GM19351 (cell line): ENCODE measurements around the gene GALNS.

ENCODE experiments used
- ATAC-seq: cut with Tn5 transposase; IDR thresholded peaks from one replicate; pipeline ENCODE4 v1.9.1; 2021; ENCODE audit warnings: mild to moderate bottlenecking, moderate library complexity; ENCODE audit not compliant: unreplicated experiment

The GALNS gene

DNA sequence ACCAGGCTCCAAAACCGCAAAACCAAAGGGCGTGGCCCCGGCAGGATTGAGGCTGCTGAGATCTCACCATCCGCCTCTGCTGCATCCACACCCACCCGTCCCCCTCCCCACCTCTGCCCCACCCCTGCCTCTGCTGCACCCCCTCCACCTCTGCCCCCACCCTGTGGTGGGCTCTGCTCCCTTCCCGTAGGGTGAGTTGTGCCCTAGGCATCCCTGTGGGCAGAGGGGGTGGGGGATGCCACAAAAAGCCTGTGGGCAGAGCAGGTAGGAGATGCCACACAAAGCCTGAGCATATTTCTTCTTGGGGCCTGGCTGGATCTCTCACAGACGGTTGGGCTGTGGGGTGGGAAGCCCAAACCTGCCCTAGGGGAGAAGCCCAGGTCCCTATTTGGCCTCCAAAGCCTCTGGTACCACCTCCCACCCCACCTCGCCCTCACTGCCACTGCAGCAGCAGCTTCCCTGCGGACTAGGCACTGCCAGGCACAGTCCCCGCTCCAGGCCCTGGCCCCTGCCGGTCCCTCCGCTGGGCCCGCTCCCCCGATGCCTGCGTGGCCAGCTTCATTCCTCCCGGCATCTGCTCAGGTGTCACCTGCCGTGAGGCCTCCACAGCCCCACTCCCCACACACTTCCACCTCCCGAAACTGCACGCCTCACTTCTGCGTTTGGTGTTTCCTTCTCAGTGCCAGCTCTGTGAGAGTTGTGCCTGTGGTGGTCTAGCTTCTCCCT, 21.0 kb upstream of the GALNS start:
- ATAC-seq: no peak

DNA sequence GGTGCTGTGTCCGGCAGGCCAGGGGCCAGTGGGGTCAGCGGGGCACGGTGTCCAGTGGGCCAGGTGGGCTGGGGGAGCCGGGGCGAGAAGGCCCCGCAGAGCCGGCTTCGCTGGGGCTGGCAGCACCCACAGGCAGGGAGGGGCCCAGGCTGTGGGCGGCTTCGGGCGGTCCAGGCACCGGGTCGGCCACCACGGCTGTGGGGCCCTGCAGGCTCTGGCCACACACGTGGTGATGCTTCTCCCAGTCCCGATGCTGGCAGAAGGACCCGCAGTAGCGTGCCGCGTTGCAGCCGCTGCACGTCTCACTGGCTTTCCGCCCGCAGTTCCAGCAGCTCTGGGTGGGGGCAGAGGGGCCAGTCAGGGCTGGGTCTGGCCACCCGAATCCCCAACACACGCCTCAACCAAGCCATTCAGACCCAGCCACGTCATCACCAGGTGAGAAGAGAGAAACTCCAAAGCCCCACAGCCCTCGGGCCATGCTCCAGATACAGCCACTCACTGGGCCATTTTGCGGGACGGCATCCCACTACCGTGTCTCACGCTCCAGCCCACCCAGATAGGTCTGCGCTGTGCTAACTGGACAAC, 20.3 kb upstream of the GALNS start:
- ATAC-seq: no peak

DNA sequence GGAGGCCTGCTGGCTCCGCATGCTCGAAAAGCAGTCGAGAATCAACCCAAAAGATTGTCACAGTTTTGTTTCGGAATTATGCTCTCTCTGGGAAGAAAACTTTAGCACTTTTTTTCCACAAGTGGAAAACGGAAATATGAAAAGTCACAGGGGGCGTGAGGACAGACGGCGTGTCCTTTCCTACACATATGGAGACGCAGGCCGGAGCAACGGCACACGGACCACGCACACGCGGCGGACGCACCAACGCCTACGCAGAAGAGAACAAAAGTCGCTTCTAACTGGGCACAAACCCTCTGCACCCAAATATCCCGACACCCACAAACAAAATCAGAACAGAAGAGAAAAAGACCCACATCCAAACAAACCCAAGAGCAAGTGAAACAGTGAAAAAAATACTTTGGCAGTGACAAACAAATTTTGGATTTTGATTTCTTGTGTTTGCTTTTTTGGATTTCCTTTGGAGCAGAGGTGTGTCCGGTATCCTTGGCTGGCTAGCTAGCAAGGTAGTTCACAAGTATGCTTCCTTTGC, 19.0 kb upstream of the GALNS start:
- ATAC-seq: no peak

DNA sequence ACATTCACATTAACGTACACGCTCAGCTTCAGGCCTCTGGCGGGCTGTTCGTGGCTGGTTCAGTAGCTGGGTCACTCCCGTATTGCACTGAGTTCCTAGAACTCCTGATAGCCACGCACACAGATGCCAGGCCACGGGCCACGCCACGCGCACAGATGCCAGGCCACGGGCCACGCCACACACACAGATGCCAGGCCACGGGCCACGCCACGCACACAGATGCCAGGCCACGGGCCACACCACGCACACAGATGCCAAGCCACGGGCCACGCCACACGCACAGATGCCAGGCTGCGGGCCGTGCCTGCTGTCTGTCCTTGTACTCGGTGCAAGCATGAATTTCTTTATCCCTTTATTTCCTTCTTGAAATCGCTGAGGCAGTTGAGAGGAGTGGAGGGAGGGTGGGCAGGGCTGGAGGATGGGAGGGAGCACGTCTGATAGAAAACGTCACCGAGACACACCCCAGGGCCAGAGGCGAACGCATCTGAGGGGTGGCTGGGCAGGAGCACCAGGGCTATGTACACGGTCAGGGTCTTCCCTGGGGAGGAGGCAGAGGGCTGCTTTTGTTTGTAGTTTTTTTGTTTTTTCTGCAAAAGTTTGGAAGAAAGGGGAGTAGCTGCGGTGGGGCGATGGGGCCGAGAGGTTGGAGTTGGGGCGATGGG, 18.3 kb upstream of the GALNS start:
- ATAC-seq: no peak

GRCh38 chr16:88872650-88873331, 16.0 kb upstream of the GALNS start:
- no peak for ATAC-seq

- ATAC-seq: no peak
Observed at GRCh38 chr16:88871730-88872416, 15.1 kb upstream of the GALNS start.

DNA sequence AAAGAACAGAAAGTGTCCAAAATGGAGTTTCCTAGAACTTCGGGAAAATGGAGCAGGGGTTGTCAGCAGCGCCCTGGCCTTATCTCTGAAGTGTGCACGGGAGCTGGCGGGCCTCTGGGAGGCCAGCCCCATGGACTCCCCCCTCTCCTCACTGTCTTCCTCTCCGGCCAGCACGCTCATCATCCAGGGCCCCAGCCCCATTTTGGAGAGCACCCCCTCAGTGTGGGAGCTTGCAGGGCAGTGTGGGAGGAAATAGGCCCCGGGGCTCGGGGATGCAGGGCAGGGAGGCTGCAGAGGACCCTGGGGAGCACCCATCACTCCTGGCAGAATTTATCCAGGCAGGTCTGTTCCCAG, 14.6 kb upstream of the GALNS start:
- ATAC-seq: no peak

DNA sequence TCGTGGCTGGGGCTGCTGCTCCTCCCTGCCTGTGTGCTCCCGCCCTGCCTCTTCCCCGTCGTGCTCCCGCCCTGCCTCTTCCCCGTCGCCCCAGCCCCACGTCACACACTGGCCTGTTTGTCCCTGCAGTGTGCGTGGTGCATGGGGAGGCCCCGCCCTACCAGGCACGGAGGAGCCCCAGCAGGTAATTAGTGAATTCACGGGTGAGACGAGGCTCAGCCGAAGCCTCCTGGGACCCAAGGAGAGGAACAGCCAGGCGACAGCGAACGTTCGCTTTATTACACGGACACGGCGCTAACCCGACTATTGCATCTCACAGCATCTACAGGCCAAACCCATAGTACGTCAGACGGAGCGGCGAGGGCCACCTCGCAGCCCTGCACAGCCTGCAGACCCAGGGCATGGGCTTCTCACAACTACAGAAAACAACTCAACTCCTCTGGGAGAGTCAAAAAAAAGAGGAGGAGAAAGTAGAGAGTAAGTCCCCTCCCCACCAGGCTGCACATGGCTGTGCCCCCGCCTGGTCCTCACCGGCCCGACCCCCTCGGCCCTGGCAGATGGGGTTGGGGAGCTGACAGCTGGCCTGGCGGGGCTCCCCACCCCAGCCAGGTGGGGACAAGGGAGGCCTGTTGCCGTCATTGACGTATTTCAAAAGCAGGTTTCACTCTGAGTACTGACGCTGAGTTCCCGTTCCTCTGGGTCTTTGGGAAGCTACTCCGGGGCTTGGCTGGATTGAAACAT, 14.0 kb upstream of the GALNS start:
- ATAC-seq: no peak

- ATAC-seq: no peak
Observed at GRCh38 chr16:88869673-88869980, 12.9 kb upstream of the GALNS start.

DNA sequence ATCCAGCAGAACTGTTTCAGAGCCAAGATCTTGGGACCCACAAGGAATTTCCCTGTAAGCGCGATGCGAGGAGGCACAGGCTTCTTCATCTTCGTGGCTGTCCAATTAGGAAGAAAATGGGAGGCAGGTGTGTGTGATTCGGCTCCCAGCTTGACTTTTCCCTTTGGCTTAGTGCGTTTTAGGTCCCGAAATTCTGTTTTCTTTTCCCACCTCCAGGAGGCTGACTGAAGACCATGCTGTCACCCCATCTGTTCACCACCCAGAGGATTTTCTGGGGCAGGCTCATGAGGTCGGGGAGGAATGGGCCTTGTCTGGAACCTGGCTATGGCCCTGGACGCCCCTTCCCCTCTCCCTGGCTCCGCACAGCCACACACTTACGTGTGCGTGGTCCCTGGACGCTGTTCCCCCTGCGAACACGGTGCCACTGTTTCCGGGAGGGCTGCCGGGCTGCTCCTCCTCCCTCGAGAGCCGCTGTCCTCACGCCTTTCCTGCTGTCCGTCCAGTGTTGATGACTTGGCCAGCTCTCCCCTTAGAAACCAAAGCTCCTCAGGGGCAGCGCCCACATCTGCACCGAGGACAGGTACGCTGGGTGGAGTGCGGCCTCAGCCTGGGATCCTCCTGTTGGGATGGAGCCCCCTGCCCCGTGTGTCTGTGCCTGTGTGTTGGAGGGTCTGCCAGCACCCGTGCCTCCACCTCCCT, 12.4 kb upstream of the GALNS start:
- no peak for ATAC-seq

- no peak for ATAC-seq
Observed at GRCh38 chr16:88867581-88868246, 11.0 kb upstream of the GALNS start.

DNA sequence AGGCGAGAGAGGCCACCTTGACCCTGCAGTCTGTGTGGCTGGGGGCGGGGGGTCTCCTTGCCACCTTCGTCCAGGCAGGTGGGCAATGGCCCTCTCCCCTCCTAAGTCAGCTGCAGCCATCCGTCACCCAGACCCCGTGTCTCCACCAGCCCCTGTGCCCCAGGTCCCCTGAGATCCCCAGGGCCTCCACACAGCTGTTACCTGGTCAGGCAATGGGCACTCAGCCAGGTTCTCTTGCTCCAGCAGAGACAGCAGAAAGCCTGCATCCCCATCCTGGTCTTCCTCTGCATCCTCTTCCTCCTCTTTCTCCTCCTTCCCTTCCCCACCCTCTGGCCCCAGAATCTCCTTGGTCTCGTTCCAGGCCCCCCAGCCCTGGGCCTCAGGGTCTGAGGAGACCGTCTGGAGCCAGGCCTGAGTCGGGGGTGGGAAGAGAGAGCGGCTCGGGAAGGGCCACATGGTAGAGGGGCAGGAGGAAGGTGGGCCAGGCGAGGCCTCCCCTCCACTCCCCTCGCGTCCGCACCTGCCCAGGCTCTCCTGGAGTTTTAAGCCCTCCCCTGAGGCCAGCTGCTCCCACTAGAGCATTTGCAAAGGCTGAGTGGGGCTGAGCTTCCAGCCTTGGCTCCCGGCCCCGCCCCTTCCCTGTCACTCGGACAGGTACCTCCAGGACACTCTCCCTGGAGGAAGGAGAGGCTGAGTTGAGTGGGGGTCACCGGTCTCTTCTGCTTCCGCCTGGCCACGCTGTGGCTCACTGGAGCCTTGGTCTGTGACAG, 9.6 kb upstream of the GALNS start, which contains the start of gene PABPN1L:
Gene PABPN1L, minus strand, starts transcription at position 510 of the 770 bp plus-strand sequence. Its CDS starts 54 bp downstream, at position 456.
- ATAC-seq: no peak

DNA sequence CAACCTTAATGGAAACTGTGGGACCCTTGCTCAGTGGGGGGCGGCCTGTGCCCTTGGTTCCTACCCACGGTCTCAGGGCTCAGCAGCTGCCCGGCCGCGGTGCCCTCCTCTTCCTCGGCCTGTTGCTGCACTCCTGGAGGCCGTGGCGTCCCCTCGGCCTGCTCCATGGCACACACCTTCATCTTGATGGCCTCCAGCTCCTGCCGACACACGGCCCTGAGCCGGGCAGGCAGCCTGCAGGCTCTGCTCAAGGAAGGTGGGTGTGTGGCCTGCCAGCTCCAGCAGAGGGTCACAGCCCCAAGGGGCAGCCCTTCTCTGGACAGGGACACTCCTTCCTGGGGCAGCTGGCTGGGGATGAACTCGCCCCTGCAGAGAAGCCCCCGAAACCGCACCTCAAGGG, 9.0 kb upstream of the GALNS start:
- ATAC-seq: no peak

GRCh38 chr16:88865310-88865709, 8.6 kb upstream of the GALNS start:
- ATAC-seq: no peak

GRCh38 chr16:88864521-88864920, 7.8 kb upstream of the GALNS start:
- ATAC-seq: no peak

GRCh38 chr16:88864099-88864498, 7.4 kb upstream of the GALNS start:
- no peak for ATAC-seq

- no peak for ATAC-seq
Observed at GRCh38 chr16:88863426-88863825, 6.7 kb upstream of the GALNS start.

GRCh38 chr16:88862968-88863367, 6.2 kb upstream of the GALNS start:
- ATAC-seq: no peak
